ENCODE measurements around the gene QSOX2. TPM values are rescaled to one million over a fixed set of nuclear protein-coding genes. Genes with fewer than 3 reads are reported as not detected.

Gene QSOX2
- total RNA-seq, 1 donor from 2014 or later: 7.8 TPM

DNA sequence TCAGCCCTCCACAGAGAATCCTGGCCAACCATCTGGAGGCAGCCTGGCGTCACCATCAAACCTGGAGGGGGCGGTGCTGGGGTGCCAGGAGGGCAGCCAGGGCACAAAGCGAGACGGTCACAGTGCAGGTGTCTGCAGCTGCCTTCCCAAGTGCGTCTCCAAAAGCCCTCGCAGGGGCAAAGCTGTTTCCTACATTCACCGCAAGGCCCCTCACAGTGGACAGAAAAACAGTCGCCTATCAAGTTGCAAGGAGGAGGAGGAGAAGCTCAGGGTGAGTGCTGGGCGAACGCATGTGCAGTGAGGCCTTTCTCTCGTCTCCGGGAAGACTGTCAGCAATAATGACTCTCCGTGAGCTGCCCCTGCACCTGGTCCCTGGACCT, 22.7 kb downstream of the QSOX2 start:
- no peak for DNase-seq

DNA sequence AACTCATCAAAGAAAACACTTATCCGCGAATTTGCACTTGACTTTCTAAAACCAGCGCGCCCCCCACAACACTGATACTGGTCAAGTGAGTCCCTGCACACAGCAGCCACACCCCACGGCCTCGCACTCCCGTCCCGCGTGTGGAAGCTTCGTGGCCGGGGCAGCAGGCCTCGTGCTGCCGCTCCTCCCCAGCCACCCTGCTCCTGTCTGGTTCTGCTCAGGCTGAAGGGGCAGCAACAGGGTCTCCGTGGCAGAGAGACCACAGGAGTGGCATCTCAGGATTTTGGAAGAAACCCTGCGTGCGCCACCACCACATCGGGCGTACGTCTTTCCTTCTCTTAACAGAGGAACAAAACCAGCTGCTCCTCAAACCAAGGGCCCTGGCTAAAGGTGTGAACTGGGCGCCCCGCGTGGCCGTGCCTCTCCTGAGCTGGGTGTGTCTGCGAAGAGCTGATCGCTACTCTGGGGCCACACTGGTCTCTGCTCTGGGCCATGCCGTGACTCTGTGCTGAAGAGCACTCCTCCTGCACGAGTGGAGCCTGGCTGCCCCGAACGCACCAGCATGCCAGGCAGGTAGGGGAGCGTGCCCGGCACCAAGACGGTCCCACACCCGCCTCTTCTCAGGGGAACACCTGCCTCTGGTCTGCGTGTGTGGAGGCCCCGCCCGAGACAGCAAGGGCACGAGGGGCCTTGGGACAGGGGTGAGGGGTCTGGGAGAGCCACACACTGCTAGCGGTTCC, 23.3 kb downstream of the QSOX2 start:
- DNase-seq: no peak

DNA sequence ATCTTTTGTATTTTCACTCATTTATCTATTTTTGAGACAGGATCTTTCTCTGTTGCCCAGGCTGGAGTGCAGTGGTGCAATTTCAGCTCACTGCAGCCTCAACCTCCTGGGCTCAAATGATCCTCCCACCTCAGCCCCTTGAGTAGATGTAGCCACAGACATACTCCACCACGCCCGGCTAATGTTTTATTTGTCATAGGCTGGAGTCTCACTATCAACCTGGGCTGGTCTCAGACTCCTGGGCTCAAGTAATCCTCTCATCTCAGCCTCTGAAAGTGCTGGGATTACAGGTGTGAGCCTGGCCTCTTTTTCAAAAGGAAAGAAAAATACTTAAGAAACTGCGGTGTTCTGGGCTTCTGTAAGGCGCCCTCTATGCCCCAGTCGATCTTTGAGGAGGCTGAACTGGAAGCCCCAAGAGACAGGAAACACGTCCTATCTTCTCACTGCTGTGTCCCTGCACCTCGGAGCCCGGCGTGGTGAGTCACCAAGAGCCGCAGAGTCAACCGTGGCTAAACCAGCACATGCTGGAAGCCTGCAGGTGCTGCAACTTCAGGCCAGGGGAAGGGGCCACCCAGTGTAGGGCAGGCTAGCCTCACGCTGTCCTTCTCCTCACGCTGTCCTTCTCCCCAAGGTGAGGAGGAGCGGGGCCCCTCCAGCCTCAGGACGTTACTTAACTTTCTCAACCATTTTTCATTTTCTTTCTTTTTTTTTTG, 25.4 kb downstream of the QSOX2 start:
- DNase-seq: no peak

DNA sequence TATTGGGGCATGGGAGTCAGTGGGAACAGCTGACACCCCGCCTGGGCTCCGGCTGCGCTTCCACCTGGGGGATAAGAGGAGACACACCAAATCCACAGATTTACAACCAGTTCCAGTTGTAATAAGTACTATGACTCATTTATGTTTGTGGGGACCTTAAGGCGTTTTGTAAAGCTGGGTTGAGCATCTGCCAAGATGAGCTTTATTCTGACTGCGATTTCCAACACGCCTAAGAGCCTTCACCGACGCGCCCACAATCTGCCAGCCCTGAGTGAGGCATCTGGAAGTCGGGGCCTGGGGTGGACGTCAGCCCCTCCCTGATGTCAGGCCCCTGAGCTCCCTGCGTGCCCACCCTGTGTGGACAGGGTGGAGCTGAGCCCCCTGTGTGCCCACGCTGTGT, 26.3 kb downstream of the QSOX2 start:
- DNase-seq: peak; percentile 12

DNA sequence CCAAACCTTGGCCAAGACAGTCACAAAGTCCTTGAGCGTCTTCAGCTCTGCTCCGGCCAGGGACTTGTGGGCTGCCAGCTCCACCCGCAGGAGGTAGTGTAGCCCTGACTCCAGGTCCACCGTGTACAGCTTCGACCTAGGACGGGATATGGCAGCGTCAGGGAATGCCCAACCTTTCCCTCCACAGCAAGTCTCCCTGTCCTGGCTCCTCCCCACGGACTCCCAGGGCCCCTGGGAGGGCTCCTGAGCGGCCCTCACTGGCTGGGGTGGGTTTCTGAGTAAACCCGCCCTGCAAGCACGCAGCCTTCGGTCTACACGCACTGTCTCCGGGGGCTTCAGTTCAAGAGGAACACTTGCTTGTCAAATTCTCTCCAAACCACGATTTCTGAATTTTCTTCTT, 26.9 kb downstream of the QSOX2 start:
- no peak for DNase-seq

DNA sequence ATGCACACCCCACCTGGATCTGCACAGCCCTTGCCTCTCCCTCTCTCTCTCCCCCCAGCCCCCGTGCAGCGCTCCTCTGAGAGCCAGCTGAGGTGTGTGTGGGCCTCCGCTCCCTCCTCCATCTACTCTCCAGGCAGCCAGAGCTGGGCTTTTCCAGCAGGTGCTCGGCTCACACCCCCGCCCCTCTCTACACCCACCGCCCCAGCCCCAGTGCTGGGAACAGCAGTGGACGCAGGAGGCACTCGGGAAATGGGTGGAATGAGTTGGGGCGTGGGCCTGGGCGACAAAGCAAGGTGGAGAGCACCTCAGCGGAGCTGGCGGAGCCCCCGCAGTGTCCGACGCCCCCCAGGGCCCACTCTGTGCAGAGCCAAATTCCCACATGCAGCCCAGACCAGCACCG, 27.3 kb downstream of the QSOX2 start:
- no peak for DNase-seq

DNA sequence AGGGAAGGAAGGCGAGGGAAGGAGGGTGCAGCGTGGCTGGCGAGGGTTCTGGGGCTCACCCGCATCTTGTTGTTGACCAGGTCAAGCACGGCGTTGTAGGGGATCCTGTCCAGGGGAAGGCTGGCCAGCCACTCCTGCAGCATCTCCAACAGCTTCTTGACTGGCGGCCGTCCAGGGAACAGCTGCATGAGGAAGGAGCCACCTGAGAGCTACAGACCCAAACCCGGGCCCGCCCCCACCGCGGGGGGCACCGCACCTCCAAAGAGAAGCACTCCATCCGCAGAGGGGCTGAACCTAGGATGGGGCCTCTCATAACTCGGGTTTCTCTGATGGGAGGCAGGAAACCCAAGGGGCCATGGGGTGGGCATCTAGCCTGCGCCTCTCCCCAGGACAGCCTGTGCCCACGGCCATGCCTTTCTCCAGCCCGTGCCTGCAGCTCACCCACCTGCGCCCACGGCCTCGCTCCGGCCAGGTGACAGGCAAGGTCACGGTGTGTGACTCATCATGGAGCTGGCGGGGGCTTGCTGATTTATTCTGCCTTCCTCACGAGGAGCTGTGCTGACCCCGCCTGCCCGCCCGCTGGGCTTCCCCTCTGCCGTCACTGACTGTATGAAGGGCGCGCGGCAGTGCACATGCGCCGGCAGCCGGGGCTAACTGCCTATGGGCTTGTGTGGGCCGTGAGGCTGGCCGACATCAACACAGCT, 28.9 kb downstream of the QSOX2 start:
- no peak for DNase-seq

- DNase-seq: no peak
Observed at GRCh38 chr9:136213733-136214132, 31.9 kb downstream of the QSOX2 start.

- DNase-seq: no peak
Observed at GRCh38 chr9:136212345-136212950, 33.2 kb downstream of the QSOX2 start.

DNA sequence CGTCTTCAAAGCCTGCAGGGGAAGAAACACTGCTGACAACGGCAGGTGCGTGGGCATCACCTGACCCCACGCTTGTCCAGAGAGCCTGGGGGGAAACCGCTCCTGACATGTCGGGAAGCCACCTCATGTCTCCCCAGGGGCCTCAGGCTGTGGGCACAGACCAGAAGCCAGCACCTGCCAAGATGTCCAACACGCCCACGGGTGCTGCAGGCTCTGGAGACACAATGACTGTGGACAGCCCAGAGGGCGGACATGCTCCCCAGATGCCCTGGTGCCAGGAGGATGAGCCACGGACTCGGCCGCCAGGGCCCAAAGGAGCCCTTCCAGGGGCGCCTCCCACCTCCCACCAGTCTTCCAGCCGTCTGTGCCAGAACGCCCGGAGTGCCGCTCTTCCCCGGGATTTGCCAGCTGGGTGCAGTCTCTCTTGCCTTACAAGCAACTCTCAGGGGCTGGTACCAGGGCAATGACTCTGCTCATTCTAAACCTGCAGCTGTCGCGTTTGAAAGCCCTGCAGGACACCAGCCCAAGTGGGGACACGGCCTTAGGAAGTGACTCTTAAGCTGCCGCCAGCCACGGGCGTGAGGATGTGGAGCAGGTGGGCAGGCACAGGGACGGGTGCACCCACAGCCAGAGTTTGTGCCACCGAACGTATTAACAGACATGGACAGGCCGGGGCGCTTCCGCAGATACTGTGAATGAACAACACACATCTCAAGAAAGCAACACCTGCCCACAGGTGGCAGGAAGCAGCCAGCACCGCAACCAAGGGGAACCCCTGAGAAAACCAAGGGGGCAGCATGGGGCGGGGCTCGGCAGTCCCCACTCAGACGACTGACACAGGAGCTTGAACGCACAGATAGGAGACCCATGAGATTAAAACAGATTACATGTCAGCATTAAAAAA, 33.9 kb downstream of the QSOX2 start:
- DNase-seq: no peak

- no peak for DNase-seq
Observed at GRCh38 chr9:136211006-136211405, 34.6 kb downstream of the QSOX2 start.

GRCh38 chr9:136210276-136210675, 35.3 kb downstream of the QSOX2 start:
- DNase-seq: no peak

- DNase-seq: no peak
Observed at GRCh38 chr9:136209786-136210185, 35.8 kb downstream of the QSOX2 start.

DNA sequence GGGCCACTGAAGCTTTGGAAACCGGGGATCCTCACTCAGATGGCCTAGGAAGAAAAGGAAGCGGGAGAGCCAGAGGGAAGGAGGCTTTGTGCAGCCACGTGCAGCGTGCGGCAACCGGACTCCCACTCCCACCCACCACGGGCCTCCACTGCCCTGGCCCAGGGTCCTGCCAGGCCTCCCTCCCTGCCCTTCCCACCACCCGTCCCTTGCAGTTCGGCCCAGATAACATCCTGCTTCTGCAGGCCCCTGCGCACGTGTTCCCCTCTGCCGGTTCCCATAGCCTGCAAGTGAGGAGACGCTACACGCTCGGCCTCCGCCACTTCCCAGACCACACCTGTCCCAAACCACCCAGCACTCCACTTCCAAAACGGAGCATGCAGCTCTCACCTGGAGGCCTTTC, 36.4 kb downstream of the QSOX2 start:
- no peak for DNase-seq

DNA sequence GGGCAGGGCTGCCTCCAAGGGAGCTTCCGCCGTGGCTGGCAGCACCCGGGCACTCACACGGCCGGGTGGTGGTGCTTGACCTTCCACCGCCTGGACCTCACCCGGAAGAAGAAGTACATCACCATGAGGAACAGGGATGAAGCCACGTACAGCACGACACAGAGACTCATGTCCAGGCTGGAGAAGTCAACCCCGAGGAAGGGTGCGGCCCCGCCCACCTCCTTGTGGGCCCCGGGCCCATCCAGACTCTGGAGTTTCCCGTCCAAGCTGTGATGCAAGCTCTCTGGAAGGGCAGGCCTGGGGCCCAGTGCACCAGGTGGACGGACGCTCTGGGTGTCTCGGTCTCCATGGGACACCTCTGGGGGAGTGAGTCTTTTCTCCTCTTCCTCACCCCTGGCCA, 36.9 kb downstream of the QSOX2 start:
- DNase-seq: no peak

- no peak for DNase-seq
Observed at GRCh38 chr9:136207616-136208015, 38.0 kb downstream of the QSOX2 start.

DNA sequence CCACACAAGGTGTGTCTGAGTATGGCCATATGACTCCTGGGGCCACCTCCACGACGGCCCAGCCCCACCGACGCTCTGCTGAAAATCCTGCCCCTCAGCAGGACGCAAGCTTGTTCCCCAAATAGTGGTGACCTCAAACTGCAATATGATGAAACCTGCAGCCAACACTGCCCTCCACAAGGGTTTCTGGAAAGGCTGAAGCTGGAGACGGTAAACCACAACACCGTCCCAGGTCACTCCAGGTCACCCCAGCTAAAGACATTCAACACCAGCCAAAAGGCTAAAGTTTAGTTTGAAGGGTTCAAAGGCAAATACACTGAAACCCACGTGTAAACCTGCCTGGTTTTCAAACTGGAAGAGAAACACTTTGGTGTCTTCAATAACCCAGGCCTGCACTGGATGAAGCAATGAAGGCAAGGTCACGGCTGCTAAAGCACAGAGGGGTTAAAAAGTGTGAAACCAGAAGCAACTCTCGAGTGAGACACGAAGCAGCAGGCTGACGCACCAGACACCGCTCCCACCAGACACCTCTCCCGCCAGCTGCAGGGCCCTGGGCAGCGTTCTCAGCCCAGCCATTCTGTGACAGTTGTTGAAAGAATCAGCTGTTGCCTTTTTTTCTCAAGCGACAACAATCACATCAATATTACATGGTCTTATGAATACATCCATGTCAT, 38.9 kb downstream of the QSOX2 start:
- no peak for DNase-seq

GRCh38 chr9:136205707-136205992, 40.0 kb downstream of the QSOX2 start:
- no peak for DNase-seq

DNA sequence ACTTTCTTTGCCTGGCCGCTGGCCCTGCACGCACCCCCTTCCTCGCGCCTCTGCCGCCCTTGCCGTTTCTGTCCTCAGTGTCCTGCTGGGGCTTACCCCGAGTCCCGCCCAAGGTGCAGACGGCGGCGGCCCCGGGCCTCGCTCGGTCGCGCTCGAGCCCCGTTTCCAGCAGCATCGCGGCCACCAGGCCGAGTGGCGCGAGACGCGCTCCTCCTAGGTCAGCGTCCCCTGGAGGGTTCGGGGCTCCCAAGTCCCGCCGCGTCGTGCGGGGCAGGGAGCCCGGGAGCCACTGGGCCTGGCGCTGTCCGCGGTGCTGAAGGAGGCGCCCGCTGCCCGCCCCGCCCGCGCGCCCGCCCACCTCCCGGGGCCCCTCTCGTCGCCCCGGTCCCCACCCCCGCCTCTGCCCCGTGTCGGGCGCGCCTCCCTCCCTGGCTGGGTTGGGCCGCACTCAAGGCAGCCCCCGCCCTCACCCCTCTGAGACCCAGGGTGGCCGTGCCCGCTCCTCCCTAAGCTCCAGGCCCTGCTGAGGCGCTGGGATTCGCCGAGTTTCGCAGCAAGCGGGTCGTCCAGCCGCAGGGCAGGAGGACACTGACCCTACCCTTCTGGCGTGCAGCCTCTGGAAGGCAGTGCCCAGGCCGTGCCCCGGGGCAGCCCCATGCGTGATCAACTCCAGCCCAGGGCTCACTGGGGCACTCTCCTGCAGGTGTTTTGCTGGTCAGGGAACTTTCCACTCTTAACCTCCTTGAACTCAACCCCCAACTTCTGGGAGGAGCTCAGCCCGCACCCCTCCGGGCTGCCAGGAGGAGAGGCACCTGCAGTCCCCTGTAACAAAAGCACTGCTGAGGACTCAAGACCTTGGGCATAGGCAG, 40.5 kb downstream of the QSOX2 start, which contains the start of gene LHX3:
Gene LHX3 (minus strand): TSS at position 291 of the 869 bp plus-strand sequence. CDS start 116 bp downstream, at position 175.
- DNase-seq: no peak

- no peak for DNase-seq
Observed at GRCh38 chr9:136204145-136204805, 41.3 kb downstream of the QSOX2 start.
